GM12864 (cell line): ENCODE data around the gene KIAA1671.

Experiments
- DNase-seq: peaks from one replicate; pipeline ENCODE4 v3.0.0-alpha.2; 2011; ENCODE audit warnings: low read depth
- H3K4me3 ChIP-seq: 2 replicates; pipeline ENCODE4 v1.5.1; 2011; ENCODE audit warnings: mild to moderate bottlenecking, low read depth, low read length, control low read depth
- TF ChIP-seq, protein P1 (sequence below): IDR thresholded peaks from 2 replicates; pipeline ENCODE4 v1.5.1; 2011; ENCODE audit warnings: low read depth, mild to moderate bottlenecking, moderate library complexity, low read length, control low read depth, inconsistent platforms; ENCODE audit errors: missing control alignments

KIAA1671 gene

DNA sequence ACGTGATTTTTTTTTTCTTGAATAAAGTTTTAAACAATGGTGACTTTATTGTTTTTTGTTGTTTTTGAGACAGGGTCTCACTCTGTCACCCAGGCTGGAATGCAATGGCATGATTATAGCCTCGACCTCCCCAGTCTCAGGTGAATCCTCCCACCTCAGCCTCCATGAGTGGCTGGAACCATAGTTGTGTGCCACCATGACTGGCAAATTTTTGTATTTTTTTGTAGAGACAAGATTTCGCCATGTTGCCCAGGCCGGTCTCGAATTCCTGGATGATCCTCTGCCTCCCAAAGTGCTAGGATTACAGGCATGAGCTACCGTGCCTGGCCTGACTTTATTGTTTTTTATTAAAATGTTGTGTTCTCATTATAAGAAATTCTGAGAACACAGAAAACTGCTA, 235.0 kb downstream of the KIAA1671 start:
- no peak for DNase-seq
- TF ChIP-seq, protein P1, sequence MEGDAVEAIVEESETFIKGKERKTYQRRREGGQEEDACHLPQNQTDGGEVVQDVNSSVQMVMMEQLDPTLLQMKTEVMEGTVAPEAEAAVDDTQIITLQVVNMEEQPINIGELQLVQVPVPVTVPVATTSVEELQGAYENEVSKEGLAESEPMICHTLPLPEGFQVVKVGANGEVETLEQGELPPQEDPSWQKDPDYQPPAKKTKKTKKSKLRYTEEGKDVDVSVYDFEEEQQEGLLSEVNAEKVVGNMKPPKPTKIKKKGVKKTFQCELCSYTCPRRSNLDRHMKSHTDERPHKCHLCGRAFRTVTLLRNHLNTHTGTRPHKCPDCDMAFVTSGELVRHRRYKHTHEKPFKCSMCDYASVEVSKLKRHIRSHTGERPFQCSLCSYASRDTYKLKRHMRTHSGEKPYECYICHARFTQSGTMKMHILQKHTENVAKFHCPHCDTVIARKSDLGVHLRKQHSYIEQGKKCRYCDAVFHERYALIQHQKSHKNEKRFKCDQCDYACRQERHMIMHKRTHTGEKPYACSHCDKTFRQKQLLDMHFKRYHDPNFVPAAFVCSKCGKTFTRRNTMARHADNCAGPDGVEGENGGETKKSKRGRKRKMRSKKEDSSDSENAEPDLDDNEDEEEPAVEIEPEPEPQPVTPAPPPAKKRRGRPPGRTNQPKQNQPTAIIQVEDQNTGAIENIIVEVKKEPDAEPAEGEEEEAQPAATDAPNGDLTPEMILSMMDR = no peak
- no peak overlapping the region for H3K4me3 ChIP-seq

DNA sequence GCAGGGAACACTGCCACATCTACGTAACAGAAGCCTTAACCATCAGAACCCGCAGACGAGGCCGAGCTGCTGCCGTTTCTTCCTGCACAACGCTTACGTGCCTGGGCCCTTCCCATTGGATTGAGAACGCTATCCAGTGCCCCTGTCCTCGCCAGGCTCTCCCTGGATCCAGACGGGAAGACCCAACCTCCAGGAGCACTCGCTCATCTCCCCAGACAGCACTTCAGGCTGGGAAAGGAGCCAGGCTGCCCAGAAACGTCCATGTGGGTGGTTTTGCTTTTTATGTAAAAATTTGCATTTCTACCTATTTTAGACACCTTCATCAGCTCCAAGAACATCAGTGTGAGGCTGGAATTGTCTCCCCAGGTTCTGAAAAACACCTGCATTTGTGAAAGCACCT, 239.9 kb downstream of the KIAA1671 start:
- no peak overlapping the region for H3K4me3 ChIP-seq
- TF ChIP-seq, protein P1 = no peak
- no peak for DNase-seq

DNA sequence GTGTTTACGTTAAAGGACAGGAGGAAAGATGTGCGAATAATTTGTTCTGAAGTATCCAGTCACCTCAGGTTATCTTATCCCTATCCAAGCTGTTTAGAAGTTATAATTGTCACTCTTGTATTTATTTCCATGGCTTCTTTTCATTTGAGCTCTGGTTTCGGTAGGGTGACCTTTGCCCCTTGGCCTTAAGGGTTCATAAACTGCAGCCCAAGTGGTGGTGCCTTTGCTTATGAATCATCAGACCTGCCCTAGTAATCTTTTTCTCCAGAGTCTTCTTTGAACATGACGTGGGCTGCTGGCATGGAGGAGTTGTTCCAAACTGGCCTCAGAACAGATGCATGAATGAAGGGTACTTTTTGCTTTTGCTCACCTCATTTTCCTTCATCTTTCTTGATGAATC, 240.6 kb downstream of the KIAA1671 start:
- TF ChIP-seq, protein P1 = no peak
- no peak overlapping the region for H3K4me3 ChIP-seq
- DNase-seq = no peak

DNA sequence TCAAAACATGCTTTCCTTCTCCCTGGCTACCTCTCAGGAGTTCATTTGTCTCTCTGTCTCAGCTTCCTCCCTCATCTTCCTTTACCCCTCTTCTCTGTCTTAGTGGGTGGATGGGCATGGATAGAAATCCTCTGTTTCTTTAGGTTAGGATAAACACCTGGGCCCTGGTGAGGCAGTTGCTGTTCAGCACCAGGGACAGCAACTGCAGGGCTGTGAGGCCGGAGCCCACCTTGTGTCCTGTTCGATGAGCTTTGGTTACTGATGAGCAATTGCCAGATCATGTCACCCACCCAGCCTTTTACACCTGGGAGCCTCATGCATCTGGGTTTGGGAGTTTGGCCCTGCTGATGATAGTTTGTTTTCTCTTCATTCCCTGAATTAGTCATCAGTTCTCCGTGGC, 241.0 kb downstream of the KIAA1671 start:
- TF ChIP-seq, protein P1 = no peak
- H3K4me3 ChIP-seq = no peak overlapping the region
- no peak for DNase-seq

DNA sequence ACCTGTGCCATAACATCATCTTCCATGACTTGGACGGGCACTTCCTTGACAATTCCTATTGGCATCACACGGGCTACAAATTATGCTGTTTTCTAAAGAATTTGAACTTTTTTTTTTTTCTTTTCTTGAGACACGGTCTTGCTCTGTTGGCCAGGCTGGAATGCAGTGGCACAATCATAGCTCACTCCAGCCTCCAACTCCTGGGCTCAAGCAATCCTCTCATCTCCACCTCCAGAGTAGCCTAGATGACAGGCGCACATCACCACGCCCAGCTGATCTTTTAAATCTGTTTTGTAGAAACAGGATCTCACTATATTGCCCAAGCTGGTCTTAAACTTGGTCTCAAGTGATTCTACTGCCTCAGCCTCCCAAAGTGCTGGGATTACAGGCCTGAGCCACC, 243.8 kb downstream of the KIAA1671 start:
- DNase-seq = no peak
- no peak overlapping the region for H3K4me3 ChIP-seq
- TF ChIP-seq, protein P1 = no peak

DNA sequence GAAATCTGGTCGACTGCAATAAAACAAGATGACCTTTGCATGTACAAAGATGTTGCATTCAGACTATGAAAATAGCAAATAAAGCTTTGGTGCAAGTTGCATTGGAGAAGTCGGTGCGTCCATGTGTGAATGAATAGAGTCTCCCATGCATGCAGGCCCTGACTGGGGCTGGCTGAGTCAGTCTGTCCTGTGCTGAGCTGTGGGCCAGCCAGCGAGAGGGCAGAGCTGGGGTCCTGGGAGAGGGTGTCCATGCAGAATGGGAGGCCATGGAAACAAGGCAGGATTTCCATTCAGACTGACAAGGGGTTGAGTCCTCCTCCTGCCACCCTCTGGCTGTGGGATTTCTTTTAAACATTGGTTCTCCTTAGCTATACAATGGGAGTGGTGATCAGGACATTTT, 244.8 kb downstream of the KIAA1671 start:
- no peak for DNase-seq
- H3K4me3 ChIP-seq = no peak overlapping the region
- TF ChIP-seq, protein P1 = no peak

DNA sequence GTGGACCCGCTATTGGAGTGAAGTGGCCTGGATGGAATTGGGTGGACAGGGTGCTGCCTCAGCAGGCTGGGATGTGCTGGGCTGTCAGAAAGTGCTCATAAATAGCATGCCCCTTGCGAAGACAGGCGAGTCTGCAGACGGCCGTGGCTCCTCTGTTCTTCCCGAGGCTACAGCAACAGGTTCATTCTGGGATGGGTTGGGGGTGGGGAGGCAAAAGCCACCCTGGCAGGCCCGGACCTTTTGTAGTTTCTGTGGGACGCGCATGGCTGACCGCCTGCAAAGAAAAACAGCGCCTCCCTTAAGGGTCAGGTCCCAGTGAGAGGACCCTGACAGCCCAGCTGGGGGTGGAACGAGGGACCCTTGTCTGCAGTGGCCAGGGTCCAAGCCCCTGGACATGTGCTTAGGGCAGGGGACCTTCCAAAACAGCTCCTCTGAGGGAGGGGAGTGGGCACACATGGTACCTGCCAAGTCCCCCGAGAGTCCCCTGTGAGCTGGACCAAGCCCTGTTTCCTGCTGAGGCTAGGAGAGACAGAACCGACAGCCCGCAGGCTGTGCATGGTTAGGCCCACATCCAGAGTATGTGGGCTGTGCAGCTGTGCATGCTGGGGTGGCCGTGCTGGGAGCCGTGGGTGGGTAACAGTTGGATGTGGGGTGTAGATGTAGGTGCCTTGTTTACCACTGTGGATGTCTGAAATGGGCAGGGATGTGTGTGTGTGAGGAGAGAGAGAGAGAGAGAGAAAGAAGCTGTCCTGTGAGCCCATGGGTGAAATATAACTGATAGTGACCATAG, 247.4 kb downstream of the KIAA1671 start, which contains the start of gene CRYBB3:
TSS of gene CRYBB3 (plus strand) at position 128 of the 790 bp plus-strand sequence. CDS start 1,539 bp downstream, outside the sequence.
- TF ChIP-seq, protein P1 = no peak

More for the DNA sequence above, 247.4 kb downstream of the KIAA1671 start, which contains the start of gene CRYBB3:
- no peak within 1 kb of the TSS for H3K4me3 ChIP-seq
- no peak for DNase-seq
